HG02884 (cell line): ENCODE measurements around the gene TNIK.
A peak's percentile ranks its signal among the peaks of the same experiment; 100 is the strongest.
"Not testable (repeated sequence)": the region's sequence is repeated elsewhere in the genome, so short reads cannot be mapped to it uniquely, and the experiment has no call there.

Source experiments
- ATAC-seq: cut with Tn5 transposase; IDR thresholded peaks from one replicate; pipeline ENCODE4 v1.9.1; 2021; ENCODE audit warnings: mild to moderate bottlenecking, moderate library complexity; ENCODE audit not compliant: unreplicated experiment

TNIK gene

DNA sequence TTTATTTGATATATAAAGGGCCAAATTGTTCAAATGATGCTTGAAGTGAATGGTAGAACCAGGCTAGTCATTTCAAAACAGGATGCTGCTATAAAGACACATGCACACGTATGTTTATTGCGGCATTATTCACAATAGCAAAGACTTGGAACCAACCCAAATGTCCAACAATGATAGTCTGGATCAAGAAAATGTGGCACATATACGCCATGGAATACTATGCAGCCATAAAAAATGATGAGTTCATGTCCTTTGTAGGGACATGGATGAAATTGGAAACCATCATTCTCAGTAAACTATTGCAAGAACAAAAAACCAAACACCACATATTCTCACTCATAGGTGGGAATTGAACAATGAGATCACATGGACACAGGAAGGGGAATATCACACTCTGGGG, 172.4 kb downstream of the TNIK start:
- not testable (repeated sequence) for ATAC-seq

DNA sequence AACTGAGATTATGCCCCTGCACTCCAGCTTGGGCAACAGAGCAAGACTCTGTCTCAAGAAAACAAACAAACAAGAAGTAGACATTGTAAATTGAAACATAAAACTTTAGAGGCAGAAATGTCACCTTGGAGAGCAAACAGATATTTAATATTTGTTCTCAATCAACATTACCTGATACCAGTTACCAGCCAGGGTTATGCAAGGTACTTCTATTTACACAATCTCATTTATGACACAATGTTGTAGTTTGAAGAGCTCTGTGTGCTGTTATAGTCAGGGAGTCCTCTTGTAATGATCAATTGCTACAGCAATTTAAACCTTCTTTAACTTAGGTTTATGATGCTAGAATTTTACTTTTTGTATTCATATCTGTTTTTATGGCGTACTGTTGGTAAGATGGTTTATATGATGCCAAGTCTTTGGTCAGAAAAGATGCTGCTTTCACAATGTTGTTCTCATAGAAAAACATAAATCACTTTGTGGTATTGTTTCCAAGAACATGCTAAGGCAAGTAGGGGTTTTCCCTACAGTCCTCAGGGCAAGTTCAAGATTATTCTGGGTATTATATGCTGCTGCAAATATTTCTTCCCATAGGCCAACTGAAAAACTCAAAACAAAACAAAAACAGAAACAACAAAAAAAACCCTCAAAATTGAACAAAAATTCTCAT, 173.5 kb downstream of the TNIK start:
- peak; percentile 47 for ATAC-seq

DNA sequence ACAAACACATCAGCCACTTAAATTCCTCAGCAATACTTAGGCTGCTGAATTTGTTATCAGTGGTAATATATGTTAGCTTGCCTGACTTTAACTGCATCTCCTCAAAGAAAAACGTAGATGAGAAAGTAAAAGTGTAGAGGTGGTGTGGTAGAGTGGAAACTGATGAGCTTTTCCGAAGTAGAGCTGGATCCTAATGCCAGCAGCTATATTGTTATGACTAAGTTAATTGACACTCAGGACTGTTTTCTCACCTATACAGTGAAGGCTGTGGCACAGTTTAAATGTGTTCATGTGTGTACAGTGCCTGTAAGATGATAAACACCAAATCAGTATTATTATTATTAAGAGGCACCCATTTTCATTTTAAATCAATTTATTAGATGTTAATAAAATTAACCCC, 174.9 kb downstream of the TNIK start:
- peak; percentile 39 for ATAC-seq

DNA sequence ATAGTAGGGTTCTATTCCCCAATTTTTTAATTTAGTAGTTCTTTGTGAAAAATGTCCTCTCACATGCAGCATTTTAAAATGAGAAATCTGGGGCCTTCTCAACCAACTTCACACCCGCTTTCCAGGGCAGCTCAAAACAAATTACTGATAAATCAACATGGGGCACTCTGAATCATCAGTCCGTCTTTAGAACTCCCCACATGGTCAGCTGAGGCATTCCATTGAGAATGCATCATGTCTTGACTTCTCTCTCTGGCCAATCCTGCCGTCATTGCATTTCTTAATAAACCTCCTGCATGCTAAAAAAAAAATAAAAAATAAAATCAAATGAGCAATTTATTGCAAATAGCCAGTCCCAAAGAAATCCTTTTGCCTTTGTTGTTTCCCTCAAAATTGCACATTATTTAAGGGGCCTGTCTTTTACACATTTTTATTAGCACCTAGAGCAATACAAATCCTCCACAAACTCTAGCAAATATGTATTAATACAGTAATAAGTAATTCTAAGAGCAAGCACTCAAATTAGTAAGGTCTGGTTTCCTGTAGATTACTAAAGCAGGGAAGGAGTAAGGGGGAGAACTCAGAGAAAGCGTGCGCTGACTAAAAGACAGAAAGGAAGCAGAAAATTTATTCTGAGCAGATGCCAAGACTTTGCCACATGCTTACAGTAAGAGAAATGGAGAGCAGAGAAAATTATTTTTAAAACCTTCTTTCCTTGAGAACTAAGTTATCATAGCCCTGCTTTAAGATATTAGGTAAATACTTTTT, 175.7 kb downstream of the TNIK start:
- peak; percentile 48 for ATAC-seq

DNA sequence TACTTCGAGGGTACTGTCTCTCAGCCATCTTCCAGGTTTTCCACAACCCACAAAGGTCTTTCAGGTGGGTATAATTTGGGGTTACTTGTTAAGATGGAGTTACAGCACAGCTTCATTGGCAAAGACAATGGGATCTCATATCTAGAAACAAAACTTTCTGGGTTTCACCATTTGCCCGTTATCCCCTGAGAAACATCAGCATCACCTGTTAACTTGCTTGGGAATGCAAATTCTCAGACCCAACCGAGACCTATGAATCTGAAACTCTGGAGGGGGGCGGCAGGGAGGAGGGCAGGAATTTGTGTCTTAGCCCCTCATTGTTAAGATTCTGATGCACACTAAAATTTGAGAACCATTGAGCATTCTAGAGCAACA, 176.4 kb downstream of the TNIK start:
- no peak for ATAC-seq

DNA sequence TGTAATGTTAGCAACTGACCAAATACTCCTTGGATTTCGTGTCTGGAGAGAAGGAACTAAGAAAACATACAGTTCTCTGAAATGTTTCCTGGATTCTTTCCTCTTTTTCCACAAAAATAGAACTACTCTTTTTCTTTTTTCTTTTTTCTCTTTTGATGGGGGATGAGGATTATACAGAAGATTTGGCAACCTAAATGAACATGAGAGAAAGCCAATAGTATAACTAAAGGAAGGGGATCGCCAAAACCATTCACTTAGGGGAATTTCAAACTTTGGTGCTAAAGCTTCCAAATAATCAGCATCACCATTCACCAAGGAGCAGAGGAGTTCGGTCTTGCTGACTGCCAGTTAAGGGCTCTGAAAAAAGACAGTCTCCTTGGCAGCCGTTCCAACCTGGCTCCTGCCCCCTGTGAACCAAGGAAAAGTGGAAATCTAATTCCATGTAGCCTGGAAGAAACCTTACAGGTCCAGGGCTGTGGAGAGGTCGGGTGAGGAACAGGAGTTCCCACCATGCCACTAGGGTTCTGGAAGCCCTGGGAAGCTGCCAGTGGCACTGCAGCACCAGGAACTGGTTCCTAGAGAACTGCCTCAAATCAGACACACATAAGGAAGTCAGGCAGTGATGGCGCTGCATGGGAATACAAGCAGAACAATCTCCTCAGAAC, 176.9 kb downstream of the TNIK start:
- no peak for ATAC-seq

DNA sequence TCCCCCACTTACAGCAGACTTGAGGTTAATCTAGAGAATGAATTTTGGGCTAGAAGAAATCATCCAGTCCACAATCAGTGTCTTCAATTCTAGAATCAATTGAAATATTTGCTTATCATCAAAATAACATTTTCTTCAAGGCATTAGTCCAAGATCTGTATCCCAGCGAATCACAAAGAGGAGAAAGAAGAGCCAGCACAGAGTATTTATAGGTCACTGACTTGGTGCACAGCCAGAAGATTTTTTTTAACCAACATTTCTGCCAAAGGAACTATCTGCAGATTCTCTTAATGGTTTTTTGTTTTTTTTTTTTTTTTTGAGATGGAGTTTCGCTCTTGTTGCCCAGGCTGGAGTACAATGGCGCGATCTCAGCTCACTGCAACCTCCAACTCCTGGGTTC, 178.2 kb downstream of the TNIK start:
- no peak for ATAC-seq

DNA sequence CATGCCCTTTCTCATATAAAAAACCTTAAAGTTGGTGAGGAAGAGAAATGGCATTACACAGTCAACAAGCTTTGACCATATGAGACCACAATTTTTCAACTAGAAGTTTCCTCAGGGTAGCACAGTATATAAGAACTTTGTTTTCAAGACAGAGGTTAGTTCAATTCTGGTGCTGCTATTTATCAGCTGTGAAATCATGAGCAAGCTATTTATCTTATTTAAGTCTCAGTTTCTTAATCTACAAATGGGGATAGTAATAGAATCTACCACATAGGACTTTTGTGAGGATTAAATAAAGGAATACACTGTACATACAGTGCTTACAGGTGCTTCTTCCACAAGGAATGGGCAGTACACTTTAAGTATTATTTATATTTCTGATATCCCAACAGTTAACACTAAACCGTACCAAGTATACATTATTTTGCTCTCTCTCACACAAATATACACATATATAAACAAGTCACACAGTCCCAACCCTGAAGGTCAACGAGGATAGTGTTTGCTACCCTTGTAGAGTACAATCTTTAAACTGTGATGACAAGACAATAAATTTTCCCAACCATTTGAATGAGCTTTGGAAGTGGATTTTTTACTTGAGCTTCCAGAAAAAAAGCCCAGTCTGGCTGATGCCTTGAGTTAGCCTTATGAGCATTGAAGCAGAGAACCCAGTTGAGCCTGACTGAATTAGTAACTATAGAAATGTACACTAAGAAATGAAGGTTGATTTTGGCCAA, 178.8 kb downstream of the TNIK start:
- no peak for ATAC-seq

DNA sequence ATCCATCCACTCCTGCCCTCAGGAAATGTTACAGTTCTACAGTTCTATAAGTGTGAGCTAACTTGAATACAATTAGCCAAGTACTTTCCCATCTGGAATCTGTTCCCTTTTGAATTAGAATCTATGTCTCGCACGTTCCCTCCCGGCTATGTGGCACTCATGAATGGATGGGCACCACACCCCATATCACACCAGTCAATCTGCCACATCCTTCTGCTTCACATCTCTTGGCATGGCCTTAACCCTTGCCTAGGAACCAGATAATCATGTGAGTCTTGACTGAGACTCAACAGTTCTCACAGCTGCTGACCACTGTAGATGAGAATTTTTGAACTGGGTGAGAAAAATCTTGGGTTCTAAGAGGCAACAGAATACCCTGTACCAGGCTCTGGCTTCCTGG, 180.2 kb downstream of the TNIK start:
- ATAC-seq = no peak

DNA sequence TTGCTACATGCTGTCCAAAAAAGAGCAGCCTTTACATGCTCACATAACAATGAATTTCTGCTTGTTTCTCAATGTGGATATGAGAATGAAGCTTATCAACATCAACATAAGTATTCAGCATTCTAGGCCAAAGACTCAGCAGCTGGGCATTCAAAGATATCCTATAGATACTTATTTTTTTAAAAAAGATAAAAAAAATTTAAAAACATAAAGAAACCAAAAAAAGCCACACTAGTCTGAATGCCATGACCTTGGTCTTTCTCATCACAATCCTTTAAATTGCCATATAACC, 182.0 kb downstream of the TNIK start:
- no peak for ATAC-seq

DNA sequence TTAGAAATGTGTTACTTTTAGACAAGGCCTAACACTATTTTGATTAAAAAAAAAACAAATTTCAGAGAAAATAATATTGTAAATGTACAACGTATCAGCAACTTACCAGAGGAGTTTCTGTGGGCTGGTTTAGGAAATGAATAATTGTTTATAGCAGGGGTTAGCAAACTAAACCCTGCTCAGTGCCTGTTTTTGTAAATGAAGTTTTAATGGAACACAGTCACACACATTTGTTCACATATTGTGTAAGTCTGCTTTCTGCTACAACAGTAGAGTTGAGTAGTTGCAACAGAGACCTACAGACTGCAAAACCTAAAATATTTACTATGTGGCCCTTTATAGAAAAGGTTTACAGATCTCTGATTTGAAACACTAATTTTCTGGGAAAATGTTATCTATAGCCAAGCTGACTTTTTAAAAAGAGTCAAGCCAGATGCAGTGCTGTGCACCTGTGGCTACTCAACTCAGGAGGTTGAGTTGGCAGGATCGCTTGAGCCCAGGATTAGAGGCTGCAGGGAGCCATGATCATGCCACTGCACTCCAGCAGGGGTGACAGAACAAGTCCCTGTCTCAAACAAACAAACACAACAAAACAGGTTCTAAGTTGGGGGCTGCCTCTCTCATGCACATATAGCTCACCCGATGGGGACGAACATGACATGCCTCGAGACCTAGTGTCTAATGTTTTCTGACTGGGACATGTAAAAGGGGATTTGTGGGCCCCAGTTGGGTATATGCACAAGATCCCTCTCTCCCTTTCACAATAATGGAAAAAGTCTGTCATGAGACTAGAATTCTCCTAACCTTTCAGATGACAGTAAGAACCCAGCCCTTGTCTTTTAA, 182.5 kb downstream of the TNIK start:
- no peak for ATAC-seq

DNA sequence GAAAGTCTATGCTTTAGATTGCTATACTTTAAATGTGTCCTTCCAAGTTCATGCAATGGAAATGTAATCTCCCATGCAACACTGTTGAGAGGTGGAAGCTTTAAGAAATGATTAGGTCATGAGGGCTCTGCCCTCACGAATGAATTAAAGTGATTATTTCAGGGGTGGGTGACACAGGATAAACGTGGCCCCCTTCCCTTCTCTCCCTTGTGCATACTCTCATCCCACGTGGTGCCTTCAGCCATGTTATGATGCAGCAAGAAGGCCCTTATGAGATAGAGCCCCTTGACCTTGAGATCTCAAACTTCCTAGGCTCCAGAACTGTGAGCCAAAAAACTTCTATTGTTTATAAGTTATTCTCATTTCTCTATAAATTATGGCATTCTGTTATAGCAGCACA, 183.3 kb downstream of the TNIK start:
- ATAC-seq = no peak

DNA sequence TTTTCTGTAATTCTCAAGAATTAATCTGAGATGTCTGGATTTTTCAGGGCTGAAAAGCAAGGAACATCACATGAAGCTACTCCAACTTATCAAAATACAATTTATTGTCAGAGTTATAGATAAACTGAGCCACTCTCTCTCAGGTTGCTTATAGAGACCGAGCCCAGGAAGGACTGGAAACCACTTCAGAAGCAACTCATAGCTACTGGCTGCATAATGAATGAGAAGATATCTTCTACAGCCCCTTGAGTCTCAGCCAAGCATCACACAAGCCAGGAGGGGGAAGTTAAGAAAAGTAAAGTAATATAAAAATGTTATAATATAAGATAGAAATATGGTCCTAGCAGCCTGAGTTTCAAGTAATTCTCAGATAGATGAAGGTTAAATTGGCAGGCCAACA, 186.0 kb downstream of the TNIK start:
- ATAC-seq = no peak

DNA sequence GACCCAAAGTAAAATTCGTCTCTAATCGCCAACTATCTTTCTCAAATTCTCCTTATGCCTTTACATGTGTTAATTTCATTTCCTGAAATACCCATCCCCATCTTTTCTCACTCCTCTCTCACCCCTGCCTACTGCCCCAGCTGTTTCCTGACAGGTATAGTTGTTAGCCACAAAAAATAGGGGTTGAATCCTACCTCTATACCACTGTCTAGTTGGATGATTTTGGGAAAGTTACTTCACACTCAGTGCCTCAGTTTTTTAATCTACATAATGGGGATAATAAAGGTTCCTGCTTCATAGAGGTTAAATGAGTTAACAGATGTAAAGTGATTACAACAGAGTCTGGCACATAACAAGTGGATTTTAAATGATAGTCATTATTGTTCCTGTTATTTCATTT, 189.7 kb downstream of the TNIK start:
- ATAC-seq = no peak

DNA sequence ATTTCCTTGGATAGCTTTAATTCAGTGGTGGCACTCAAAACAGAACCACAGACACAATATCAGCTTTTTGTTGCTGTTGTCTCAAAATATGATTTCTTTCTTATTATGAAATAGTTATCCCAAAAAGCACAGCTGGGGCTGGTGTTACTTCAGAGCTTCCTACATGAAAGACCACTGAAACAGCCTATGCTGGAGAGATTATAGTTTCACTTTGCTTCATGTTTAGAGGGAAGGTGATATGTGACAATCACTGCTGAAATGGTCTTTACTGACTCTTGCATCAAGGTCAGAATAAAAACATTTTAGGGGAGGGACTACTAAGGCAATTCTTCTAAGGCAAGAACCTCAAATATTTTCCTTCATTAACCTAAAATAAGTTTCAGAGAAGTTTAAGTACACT, 190.7 kb downstream of the TNIK start:
- ATAC-seq = no peak

DNA sequence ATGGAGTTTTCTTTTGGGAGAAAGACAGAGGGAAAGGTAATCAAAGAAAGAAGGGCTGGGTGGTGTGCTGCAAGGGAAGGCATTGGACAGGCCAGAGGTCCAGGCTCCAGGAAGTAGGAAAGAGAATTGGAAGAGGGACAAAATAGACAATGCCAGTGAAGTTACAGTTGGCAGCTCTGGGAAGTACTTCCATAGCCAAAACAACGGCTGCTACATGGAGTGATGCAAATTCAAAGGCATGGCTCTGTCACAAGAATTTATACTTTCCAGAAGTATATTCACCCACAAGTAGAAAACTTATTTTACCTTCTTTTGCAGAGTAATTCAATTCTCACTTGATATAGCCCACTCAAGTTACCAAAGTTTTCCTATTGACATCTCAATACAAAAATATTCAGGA, 191.5 kb downstream of the TNIK start:
- ATAC-seq = no peak

DNA sequence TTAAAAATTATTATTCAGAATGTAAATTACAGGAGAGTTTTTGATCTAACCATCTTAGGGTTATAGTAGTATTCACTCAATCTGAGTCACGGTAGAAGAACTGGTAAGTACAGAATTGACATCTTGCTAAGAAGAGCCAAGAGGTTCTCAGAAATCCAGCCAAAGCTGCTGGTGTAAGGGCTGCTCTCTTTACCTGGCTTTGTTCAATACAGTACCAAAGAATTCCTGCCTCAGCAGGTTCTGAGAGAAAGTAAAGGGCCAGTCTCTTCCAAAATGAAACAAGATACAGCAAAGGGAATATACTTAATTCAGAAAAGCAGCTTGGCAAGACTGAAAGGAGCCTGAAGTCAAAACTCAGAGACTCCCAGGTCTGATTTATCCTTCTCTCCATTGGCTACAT, 193.1 kb downstream of the TNIK start:
- ATAC-seq = no peak

DNA sequence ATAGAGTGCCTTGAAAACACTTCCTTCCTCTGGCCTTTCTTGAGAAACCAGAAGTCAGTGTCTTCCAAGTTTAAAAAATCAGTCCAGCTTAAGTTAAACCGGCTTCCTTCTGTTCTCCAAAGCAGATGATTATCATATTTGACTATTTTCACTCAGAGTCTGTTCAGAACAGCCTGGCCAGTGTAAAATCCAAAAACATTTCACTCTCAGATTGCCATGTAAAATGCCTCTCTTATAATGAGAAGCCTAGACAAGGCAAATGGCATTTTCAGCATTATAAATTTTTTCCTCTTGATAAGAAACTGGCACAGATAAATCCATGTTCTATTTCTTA, 193.5 kb downstream of the TNIK start:
- no peak for ATAC-seq

DNA sequence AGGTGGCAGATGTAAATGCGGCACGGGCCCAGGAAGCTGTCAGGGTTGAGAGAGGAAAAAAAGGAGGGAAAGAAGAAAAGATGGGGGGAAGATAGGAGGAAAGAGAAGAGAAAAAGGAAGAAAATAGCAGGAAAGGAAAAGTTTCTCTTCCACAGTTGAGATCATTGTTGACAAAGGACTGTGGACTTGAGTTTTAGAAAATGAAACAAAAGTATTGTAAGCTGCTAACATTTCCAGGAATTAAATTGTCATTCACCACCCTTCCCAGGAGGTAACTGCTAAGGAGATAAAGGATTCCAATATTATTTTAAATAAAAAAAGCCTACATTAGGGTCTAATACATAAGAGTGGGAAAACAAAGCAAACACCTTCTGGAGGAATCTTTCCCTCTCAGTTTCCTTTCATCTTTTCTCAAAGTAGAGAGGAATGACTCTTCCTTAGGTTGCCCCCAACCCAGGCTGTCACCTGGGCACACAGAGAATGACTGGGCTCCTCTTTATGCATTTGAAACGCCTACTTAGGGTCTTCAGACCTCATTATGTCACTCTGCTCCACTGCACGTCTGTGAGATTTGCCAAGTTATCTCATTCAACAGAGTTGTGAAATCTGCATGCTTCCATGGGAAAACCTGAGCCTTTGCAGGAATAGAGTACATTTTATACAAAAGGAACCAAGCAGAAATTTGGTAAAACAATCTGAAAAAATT, 194.0 kb downstream of the TNIK start:
- no peak for ATAC-seq

DNA sequence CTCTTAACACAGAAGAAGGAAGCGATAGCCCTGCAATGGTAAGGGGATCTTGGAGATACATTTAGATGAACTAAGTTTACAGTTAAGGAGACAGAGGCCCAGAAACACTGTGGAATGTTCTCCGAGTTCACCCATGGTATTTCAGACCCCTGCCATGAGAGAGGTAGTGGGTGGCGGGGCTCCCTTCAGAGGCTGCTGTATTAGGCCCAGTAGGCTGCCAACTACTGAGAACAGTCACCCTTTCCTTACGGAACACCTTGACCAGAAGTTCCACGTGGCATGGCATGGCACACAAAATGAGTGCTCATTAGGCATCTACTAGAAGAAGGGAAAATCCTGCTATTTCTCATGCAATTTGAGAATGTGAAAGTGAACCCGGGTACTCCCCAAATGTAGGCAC, 195.4 kb downstream of the TNIK start:
- no peak for ATAC-seq
